Osteoblast (primary cell): ENCODE measurements around the gene ADGRB3. TPM values are rescaled to one million over a fixed set of nuclear protein-coding genes. Genes with fewer than 3 reads are reported as not detected.

Experiments
- DNase-seq: peaks from one replicate; pipeline ENCODE4 v3.0.0; 2011; ENCODE audit warnings: low spot score, mixed read lengths; ENCODE audit not compliant: insufficient read length; ENCODE audit errors: missing footprints
- H2AFZ ChIP-seq: 2 replicates; pipeline ENCODE4 v1.6.0; 2011; ENCODE audit warnings: mild to moderate bottlenecking, low read length
- H3K27ac ChIP-seq: 2 replicates; pipeline ENCODE4 v1.5.1; 2011; ENCODE audit warnings: mild to moderate bottlenecking, low read depth, low read length, moderate library complexity
- H3K27me3 ChIP-seq: 2 replicates; pipeline ENCODE4 v1.6.0; 2012; ENCODE audit warnings: mild to moderate bottlenecking, control low read depth, inconsistent platforms, low read length, moderate library complexity; ENCODE audit not compliant: insufficient read depth
- H3K36me3 ChIP-seq: 2 replicates; pipeline ENCODE4 v1.5.1; 2011; ENCODE audit warnings: mild to moderate bottlenecking, low read length, control low read depth, moderate library complexity; ENCODE audit not compliant: insufficient read depth
- H3K4me1 ChIP-seq: 2 replicates; pipeline ENCODE4 v1.5.1; 2011; ENCODE audit warnings: mild to moderate bottlenecking, low read length, control low read depth, moderate library complexity; ENCODE audit not compliant: insufficient read depth
- H3K4me2 ChIP-seq: 2 replicates; pipeline ENCODE4 v1.6.0; 2011; ENCODE audit warnings: mild to moderate bottlenecking, low read length; ENCODE audit not compliant: insufficient read depth
- H3K4me3 ChIP-seq: fragments of 200-600 bp; sonication (generic); 3 replicates; pipeline ENCODE4 v1.5.1; 2012; ENCODE audit warnings: mild to moderate bottlenecking, low read length, inconsistent platforms; ENCODE audit not compliant: insufficient read depth
- H3K79me2 ChIP-seq: 2 replicates; pipeline ENCODE4 v1.6.0; 2012; ENCODE audit warnings: mild to moderate bottlenecking, low read length, control low read depth, inconsistent platforms; ENCODE audit not compliant: insufficient read depth
- H3K9me3 ChIP-seq: 2 replicates; pipeline ENCODE4 v1.5.1; 2011; ENCODE audit warnings: low read depth, low read length, control low read depth
- H4K20me1 ChIP-seq: 2 replicates; pipeline ENCODE4 v1.6.0; 2012; ENCODE audit warnings: mild to moderate bottlenecking, low read length, control low read depth; ENCODE audit not compliant: insufficient read depth
- total RNA-seq: library from RNA; depleted of rRNA; stranded (reverse); fragments of >200 nt; gene quantifications from 2 replicates; pipeline ENCODE4 v1.2.3, GENCODE V29; 2012
- TF ChIP-seq, protein P1 (sequence below): IDR thresholded peaks from 2 replicates; pipeline ENCODE4 v1.5.1; 2011; ENCODE audit warnings: mild to moderate bottlenecking, low read depth, low read length, moderate library complexity; ENCODE audit errors: extremely low read depth

ADGRB3 gene
- total RNA-seq, 1 donor = not detected

- Histone ChIP-seq H3K27ac (no peak overlapping the region), H3K27me3 (no peaks in the 10 kb centered on the region), H3K79me2 (no peaks in the 10 kb centered on the region), H4K20me1 (no peaks in the 10 kb centered on the region), H3K36me3 (no peaks in the 10 kb centered on the region), H3K9me3 (no peaks in the 10 kb centered on the region), H3K4me3 (no peak overlapping the region), H3K4me2 (no peak overlapping the region), H3K4me1 (no peaks in the 10 kb centered on the region), H2AFZ (no peak overlapping the region)
- TF ChIP-seq, protein P1, sequence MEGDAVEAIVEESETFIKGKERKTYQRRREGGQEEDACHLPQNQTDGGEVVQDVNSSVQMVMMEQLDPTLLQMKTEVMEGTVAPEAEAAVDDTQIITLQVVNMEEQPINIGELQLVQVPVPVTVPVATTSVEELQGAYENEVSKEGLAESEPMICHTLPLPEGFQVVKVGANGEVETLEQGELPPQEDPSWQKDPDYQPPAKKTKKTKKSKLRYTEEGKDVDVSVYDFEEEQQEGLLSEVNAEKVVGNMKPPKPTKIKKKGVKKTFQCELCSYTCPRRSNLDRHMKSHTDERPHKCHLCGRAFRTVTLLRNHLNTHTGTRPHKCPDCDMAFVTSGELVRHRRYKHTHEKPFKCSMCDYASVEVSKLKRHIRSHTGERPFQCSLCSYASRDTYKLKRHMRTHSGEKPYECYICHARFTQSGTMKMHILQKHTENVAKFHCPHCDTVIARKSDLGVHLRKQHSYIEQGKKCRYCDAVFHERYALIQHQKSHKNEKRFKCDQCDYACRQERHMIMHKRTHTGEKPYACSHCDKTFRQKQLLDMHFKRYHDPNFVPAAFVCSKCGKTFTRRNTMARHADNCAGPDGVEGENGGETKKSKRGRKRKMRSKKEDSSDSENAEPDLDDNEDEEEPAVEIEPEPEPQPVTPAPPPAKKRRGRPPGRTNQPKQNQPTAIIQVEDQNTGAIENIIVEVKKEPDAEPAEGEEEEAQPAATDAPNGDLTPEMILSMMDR = no peak
- peak; percentile 36 for DNase-seq
These were observed 455.1 kb downstream of the ADGRB3 start for GRCh38 chr6:69090132-69090531.

- DNase-seq = no peak
- Histone ChIP-seq H3K4me2 (no peak overlapping the region), H3K36me3 (no peaks in the 10 kb centered on the region), H3K27me3 (no peaks in the 10 kb centered on the region), H3K4me1 (no peaks in the 10 kb centered on the region), H4K20me1 (no peaks in the 10 kb centered on the region), H3K9me3 (no peaks in the 10 kb centered on the region), H3K27ac (no peak overlapping the region), H2AFZ (peak overlapping the region; percentile 41), H3K79me2 (no peaks in the 10 kb centered on the region), H3K4me3 (no peak overlapping the region)
- TF ChIP-seq, protein P1 = no peak
These were observed 461.6 kb downstream of the ADGRB3 start for GRCh38 chr6:69096681-69097080.

DNA sequence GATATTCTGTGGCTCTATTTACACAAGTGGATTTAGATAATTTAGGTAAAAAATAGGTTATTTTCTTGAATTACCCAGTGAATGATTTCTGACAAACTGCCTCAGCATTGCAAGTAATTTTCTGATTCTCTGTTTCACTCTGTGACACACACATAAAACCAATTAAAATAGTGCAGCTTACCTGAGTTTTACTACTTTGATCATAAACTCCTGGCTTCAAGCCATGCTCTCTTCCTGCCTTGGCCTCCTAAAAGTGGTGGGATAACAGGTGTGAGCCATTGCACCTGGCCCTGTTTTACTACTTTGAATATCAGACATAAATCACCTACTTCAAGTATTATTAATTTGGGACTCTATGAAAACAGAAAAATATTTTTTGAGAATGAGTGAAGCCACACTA is 462.9 kb downstream of the ADGRB3 start:
- Histone ChIP-seq H4K20me1 (no peaks in the 10 kb centered on the region), H3K27ac (no peak overlapping the region), H3K4me2 (no peak overlapping the region), H3K27me3 (no peaks in the 10 kb centered on the region), H3K79me2 (no peaks in the 10 kb centered on the region), H2AFZ (no peak overlapping the region), H3K36me3 (no peaks in the 10 kb centered on the region), H3K9me3 (no peaks in the 10 kb centered on the region), H3K4me3 (no peak overlapping the region), H3K4me1 (no peaks in the 10 kb centered on the region)
- TF ChIP-seq, protein P1 = no peak
- no peak for DNase-seq

DNA sequence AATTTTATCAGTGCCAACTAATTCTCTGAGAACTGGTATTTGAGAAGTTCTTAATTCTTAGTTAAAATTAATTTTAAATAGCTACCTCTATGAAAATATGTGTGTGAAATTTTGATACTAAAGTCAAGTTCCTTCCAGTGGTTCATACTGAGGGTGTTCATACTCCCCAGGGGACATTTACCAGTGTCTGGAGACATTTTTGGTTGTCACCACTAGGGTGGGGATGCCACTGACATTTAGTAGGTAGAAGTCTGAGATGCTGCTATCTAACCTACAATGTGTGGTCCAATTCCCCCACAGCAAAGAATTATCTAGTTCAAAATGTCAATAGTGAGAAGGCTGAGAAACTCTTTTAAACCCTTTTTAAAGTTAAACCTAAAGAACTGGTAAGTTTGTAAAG is 463.8 kb downstream of the ADGRB3 start:
- no peaks in the 10 kb centered on the region for H4K20me1 ChIP-seq
- TF ChIP-seq, protein P1 = no peak
- no peaks in the 10 kb centered on the region for H3K79me2 ChIP-seq
- no peak overlapping the region for H3K4me3 ChIP-seq
- no peaks in the 10 kb centered on the region for H3K9me3 ChIP-seq
- H3K4me1 ChIP-seq = no peaks in the 10 kb centered on the region
- no peak for DNase-seq
- H2AFZ ChIP-seq = no peak overlapping the region
- no peak overlapping the region for H3K4me2 ChIP-seq
- H3K27ac ChIP-seq = no peak overlapping the region
- H3K36me3 ChIP-seq = no peaks in the 10 kb centered on the region
- no peaks in the 10 kb centered on the region for H3K27me3 ChIP-seq
